ENCODE measurements around the gene PNRC1.
"Not testable (repeated sequence)": the region's sequence is repeated elsewhere in the genome, so short reads cannot be mapped to it uniquely, and the experiment has no call there.

PNRC1 gene

GRCh38 chr6:89058627-89059026 lies 21.9 kb upstream of the PNRC1 start:
- in situ Hi-C loops (cut with MboI; ENCODE audit: low sequenced_read_pairs): no loop called here

- in situ Hi-C loops (cut with MboI; ENCODE audit: low sequenced_read_pairs): no loop called here
Measured at GRCh38 chr6:89059227-89059626, 21.3 kb upstream of the PNRC1 start.

DNA sequence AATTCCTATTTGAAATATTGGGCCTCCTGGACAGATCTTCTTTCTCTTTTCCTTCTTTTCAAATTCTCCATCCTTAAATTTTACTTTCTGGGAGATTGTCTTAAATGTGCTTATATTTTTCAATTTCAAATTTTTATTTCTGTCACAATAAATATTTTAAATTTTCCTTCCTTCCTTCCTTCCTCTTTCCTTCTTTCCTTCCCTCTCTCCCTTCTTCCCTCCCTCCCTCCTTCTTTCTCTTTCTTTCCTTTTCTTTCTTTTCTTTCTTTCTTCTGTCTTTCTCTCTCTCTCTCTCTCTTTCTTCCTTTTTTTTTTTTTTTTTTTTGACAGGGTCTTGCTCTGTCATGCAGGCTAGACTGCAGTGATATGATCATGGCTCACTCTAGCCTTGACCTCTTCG lies 16.7 kb upstream of the PNRC1 start:
- in situ Hi-C loops (cut with MboI; ENCODE audit: low sequenced_read_pairs): no loop called here

GRCh38 chr6:89064931-89065330 lies 15.6 kb upstream of the PNRC1 start:
- in situ Hi-C loops (cut with MboI; ENCODE audit: low sequenced_read_pairs): not testable (repeated sequence)

DNA sequence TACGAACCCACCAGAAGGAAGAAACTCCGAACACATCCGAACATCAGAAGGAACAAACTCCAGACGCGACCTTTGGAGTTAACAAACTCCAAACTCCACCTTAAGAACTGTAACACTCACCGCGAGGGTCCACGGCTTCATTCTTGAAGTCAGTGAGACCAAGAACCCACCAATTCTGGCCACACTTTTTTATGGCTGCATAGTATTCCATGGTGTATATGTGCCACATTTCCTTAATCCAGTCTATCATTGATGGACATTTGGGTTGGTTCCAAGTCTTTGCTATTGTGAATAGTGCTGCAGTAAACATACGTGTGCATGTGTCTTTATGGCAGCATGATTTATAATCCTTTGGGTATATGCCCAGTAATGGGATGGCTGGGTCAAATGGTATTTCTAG lies 14.4 kb upstream of the PNRC1 start:
- in situ Hi-C loops (cut with MboI; ENCODE audit: low sequenced_read_pairs): not testable (repeated sequence)

DNA sequence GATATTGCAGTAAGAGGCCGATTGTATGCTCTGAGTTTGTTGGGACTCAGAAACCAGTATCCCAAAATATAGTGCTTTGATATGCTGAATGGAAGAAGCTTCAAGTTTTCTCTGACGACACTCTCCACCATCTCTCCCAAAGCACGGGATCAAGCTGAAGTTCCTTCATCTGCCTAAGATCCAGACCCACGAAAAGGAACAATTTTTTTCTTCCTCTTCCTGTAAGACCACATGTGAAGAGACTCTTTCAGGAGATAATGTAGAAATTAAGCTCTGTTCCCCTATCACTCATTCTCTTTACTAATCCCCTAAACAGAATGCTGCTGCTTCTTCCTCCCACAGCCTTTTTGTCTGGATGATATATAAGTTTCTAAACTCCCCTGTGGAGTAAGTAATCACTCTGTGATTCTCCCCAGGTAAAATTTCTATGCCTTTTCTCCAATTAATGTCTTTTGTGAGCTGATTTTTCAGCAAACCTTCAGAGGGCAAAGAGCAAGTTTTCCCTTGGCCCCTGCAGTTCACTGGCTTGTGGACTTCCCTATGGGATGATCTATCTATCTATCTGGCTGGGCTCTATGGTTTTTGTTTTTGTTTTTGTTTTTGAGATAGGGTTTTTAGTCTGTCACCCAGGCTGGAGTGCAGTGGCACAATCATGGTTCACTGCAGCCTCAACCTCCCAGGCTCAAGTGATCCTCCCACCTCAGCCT lies 13.5 kb upstream of the PNRC1 start:
- in situ Hi-C loops (cut with MboI; ENCODE audit: low sequenced_read_pairs): no loop called here

DNA sequence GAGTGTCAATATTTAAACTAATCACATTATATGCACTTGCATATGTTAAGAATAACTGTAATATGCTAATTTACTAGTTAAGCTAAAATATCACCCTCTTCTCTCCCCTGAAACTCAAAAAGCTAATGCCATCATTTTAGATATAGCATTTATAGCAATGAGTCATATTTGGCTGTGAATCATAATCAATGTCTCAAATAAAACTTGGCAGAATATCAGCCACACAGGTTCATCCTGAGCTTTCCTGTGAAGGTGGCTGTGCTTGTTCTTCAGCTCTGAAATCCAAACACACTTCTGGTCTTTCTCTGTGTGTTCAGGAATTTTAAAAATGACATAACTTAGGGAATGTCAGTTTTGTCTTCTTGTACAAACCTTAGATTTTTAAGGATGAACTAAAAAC lies 12.8 kb upstream of the PNRC1 start:
- in situ Hi-C loops (cut with MboI; ENCODE audit: low sequenced_read_pairs): no loop called here

GRCh38 chr6:89068695-89069094 lies 11.9 kb upstream of the PNRC1 start:
- in situ Hi-C loops (cut with MboI; ENCODE audit: low sequenced_read_pairs): no loop called here

- in situ Hi-C loops (cut with MboI; ENCODE audit: low sequenced_read_pairs): no loop called here
Measured at GRCh38 chr6:89069536-89070163, 10.9 kb upstream of the PNRC1 start.

DNA sequence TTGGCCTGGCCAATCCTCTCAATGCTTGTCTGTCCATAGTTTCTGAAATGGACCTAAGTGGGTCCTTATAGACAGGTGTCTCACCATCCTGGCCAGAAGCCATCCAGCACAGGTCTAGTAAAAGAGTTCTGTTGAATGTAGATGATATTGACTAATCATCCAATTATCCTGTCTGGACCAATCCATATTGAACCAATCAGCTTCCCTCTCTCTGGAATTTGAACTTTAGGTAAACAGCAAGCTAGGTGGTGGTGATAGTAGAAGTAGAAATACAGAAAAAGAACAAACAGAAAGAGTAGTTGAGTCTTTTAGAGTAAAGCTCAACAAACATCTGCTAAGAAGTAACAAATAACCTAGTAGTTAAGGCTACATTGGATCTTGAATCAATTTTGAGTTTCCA lies 9.5 kb upstream of the PNRC1 start:
- in situ Hi-C loops (cut with MboI; ENCODE audit: low sequenced_read_pairs): no loop called here

DNA sequence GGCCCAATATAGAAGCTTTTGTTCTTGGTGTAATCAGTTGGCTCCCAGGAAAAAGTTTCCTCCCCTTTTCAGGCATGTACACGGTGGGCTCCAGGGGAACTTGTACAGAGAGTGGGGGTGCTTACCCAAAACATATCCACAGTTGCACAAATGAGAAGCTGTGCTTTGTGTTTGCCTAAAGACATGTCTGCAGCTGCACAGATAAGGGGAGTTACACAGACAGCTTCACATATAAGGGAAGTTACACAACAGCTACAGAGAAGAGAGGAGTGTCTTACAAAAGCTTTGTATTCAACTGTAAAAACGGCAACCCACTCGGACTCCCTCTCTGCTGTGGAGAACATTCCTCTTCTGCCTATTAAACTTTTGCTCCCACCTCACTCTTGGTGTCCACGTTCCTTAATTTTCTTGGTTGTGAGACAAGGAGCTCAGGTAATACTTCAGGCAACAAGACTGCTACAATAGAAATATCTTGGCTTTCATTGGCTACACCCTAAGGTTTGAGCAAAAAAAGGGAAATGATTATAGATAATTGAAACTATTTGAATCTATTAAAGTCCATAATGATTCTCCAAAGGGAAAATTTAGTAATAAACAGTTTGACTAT lies 7.4 kb upstream of the PNRC1 start:
- in situ Hi-C loops (cut with MboI; ENCODE audit: low sequenced_read_pairs): no loop called here

GRCh38 chr6:89073840-89074239 lies 6.7 kb upstream of the PNRC1 start:
- in situ Hi-C loops (cut with MboI; ENCODE audit: low sequenced_read_pairs): no loop called here

- in situ Hi-C loops (cut with MboI; ENCODE audit: low sequenced_read_pairs): no loop called here
Measured at GRCh38 chr6:89079511-89080234, 878 bp upstream of the PNRC1 start.

GRCh38 chr6:89081129-89081422 lies 525 bp downstream of the PNRC1 start:
- in situ Hi-C loops (cut with MboI; ENCODE audit: low sequenced_read_pairs): no loop called here

GRCh38 chr6:89081423-89082322 lies 1.1 kb downstream of the PNRC1 start:
- in situ Hi-C loops (cut with MboI; ENCODE audit: low sequenced_read_pairs): no loop called here

- in situ Hi-C loops (cut with MboI; ENCODE audit: low sequenced_read_pairs): no loop called here
Measured at GRCh38 chr6:89082486-89082891, 1.9 kb downstream of the PNRC1 start.

DNA sequence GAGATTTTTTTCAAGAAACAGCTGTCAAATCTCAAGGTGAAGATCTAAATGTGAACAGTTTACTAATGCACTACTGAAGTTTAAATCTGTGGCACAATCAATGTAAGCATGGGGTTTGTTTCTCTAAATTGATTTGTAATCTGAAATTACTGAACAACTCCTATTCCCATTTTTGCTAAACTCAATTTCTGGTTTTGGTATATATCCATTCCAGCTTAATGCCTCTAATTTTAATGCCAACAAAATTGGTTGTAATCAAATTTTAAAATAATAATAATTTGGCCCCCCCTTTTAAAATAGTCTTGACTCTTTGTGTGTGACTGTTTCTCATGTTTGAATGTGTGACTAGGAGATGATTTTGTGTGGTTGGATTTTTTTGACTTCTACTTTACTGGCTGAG lies 4.0 kb downstream of the PNRC1 start:
- in situ Hi-C loops (cut with MboI; ENCODE audit: low sequenced_read_pairs): no loop called here

- in situ Hi-C loops (cut with MboI; ENCODE audit: low sequenced_read_pairs): no loop called here
Measured at GRCh38 chr6:89084954-89085353, 4.4 kb downstream of the PNRC1 start.

DNA sequence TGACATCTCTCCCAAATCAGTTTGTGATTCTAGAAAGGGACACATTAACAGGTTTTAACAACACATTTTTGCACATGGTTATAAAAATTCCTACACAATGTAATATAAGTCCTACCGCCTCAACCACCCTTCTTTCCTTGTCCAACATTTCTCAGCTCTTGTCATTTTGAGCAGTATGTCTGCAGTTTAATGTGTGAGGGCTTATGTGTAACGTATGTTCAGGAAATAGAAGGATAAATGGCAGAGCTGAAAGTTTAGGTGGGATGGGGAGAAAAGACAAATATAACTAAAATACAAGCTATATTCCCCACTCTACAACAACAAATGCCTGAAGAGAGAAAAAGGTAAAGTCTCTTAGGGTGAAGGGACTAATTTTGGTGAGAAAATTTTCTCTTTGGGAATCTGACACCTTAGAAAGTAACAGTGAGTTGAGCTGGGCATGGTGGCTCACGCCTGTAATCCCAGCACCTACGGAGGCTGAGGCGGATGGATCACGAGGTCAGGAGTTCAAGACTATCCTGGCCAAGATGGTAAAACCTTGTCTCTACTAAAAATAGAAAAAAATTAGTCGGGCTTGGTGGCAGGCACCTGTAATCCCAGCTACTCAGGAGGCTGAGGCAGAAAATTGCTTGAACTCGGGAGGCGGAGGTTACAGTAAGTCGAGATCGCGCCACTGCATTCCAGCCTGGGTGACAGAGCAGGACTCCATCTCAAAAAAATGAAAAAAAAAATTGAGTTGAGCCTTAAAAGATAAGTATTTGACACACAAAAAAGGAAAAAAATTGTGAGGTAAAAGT lies 5.1 kb downstream of the PNRC1 start:
- in situ Hi-C loops (cut with MboI; ENCODE audit: low sequenced_read_pairs): no loop called here

GRCh38 chr6:89087881-89088280 lies 7.3 kb downstream of the PNRC1 start:
- in situ Hi-C loops (cut with MboI; ENCODE audit: low sequenced_read_pairs): no loop called here

All from HL-60/S4 treated with retinoic acid at 250 ng/mL for 4 days and 3 days (cell line).